Measurements from ENCODE around the gene MSANTD2. TPM values are rescaled to one million over a fixed set of nuclear protein-coding genes. Genes with fewer than 3 reads are reported as not detected.

The MSANTD2 gene
- total RNA-seq, 1 donor from 2014 or later, result 3.8 TPM

- no peak for ATAC-seq
Measured at GRCh38 chr11:124825876-124826275, 25.7 kb upstream of the MSANTD2 start.

DNA sequence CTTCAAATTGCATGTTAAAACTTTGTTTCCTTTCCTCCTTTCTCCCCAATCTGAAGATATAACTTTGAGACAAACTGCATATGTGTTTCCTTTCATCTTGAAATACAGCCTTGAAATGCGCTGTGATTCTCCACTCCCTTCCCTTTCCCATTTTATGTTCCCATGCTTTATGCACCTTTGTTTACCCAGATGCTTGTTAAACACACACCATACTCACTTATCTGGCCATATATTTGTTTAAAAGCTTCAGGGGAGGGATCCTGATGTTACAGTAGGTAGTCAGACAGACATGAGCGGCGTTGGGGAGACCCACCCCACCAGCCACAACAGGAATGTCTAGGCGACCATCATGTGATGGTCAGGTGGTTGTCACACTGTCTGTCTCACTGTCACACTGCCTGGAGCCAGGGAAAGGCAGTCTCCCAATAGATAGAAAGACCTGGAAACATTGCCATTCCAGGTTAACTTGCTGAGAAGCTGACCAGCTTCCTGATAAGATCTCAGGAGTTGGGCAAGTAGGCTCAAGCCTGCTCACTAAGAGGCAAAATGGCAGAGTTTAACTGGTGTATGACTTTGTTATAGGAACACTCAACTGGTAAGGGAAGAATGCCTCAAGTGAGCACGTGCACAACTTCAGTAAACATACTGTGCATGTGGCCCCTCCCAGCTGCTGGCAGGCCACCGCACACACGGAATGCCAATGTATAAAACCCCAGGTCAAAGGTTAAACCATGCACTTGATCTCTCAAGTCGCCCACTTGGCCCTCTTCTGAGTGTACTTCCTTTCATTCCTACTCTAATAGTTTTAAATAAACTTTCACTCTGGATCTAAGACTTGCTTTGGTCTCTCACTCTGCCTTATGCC, 23.5 kb upstream of the MSANTD2 start:
- DNase-seq (ENCODE audit: missing footprints), result no peak
- no peak for ATAC-seq
- intact Hi-C loops (cut with DNase I), result no loop called here

More at GRCh38 chr11:124825876-124826275, 25.7 kb upstream of the MSANTD2 start:
- DNase-seq (ENCODE audit: missing footprints), result no peak
- intact Hi-C loops (cut with DNase I), result no loop called here

DNA sequence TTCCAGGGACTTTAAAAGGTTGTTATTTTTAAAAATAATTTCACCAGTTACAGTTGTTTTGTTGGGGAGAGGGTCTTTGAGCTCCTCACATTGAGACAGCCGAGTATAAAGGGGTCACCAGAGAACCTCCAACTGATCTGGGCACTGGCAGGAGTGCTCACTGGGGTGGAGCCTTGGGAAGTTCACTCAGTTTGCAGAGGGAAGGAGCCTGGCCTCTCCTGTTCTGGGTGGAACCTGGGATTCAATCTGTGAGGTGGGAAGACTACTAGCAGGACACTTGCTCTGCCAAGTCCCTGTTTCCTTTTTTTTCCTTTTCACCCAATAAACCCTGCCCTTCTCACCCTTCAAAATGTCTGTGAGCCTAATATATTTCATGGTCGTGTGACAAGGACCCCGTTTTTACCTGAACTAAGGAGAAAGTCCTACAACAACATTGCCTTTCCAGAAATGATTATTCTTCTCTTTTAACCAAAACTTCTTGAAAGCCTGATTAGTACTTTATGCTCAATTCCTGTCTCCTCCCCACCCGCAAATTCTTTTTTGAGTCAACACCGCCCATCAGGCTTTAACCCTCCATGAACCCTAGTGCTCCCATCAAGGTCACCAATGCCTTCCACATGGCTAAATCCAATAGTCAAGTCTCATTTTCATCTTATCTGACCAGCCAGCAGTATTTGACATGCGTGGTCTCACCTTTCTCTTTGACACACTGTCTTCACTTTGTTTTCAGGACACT, 22.0 kb upstream of the MSANTD2 start:
- intact Hi-C loops (cut with DNase I), result no loop called here
- DNase-seq (ENCODE audit: missing footprints) (no peak), ATAC-seq (no peak)

GRCh38 chr11:124817036-124817435, 16.8 kb upstream of the MSANTD2 start:
- intact Hi-C loops (cut with DNase I), result no loop called here
- ATAC-seq (no peak), DNase-seq (ENCODE audit: missing footprints) (no peak)

DNA sequence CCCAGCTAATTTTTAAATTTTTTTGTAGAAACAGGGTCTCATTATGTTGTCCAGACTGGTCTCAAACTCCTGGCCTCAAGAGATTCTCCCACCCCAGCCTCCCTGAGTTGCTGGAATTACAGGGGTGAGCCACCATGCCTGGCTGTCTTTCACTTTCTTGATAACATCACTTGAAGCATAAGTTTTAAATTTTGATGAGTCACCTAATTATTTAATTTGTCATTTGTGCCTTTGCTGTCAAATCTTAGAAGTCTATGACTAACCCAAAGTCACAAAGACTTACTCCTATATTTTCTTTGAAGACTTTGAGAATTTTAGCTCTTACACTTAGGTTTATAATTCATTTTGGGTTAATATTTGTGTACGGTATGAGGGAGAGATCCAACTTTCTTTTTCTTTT, 14.5 kb upstream of the MSANTD2 start:
- ATAC-seq (no peak), DNase-seq (ENCODE audit: missing footprints) (no peak)
- intact Hi-C loops (cut with DNase I), result no loop called here

DNA sequence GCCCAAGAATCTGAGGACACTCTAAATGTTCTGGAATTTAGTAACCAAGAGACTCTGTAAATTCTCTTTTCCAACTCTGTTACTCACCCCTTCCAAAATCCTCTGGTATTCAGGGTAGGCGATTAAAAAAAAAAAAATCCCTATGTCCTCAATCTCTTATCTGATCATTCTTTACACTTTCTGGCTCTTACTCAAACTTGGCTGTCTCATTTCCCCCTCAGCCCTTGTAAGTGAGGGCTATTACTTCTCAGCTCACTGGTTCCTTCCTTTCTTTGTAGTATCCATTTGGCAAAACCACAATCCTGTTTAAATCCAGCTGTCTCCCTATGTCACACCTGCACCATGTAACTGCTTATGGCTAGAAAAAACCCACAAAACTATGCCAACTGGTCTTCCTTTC, 12.7 kb upstream of the MSANTD2 start:
- ATAC-seq, result no peak
- DNase-seq (ENCODE audit: missing footprints), result no peak
- intact Hi-C loops (cut with DNase I), result no loop called here

GRCh38 chr11:124811399-124812125, 11.4 kb upstream of the MSANTD2 start:
- ATAC-seq, result no peak
- DNase-seq (ENCODE audit: missing footprints), result no peak
- intact Hi-C loops (cut with DNase I), result no loop called here

- intact Hi-C loops (cut with DNase I), result no loop called here
- no peak for DNase-seq (ENCODE audit: missing footprints)
- no peak for ATAC-seq
Measured at GRCh38 chr11:124807660-124808270, 7.6 kb upstream of the MSANTD2 start.

DNA sequence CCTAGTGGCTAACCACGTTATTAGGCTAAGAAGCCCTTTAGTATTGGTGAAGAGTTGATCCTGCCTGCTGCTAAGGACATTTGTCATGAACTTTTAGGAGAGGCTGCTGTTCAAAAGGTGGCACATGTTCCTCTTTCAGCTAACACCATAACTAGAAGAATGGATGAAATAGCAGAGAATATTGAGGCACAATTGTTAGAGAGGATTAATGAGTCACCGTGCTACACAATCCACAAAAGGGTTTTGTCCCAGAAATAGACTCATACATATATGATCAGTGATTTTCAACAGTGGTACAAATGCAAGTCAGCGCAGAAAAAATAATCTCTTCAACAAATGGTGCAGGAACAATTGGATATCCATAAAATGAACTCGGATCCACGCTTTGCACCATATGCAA, 7.0 kb upstream of the MSANTD2 start:
- DNase-seq (ENCODE audit: missing footprints), result no peak
- ATAC-seq, result no peak
- intact Hi-C loops (cut with DNase I), result no loop called here

DNA sequence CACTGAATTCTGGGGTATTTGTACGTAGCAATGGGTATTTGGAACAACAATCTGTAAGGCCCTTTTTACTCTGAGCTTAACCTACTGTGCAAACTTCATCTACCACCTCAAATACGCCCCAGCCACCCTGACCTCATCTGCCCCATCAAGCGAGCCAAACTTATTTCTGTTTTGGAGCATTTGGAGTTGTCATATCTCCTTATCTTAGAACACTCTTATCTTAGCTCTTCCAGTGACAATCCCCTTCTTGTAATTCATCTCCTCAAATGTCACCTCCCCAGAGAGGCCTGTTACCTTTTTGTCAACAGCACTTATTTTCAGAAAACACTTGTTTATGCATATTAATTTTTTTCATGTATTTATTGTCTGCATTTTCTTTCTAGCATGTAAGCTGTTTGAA, 4.7 kb upstream of the MSANTD2 start:
- no peak for ATAC-seq
- intact Hi-C loops (cut with DNase I), result loop anchor here (5.0 kb wide), 1 partner anchor 43 kb away; the partner anchor contains the start of gene ESAM
- no peak for DNase-seq (ENCODE audit: missing footprints)

DNA sequence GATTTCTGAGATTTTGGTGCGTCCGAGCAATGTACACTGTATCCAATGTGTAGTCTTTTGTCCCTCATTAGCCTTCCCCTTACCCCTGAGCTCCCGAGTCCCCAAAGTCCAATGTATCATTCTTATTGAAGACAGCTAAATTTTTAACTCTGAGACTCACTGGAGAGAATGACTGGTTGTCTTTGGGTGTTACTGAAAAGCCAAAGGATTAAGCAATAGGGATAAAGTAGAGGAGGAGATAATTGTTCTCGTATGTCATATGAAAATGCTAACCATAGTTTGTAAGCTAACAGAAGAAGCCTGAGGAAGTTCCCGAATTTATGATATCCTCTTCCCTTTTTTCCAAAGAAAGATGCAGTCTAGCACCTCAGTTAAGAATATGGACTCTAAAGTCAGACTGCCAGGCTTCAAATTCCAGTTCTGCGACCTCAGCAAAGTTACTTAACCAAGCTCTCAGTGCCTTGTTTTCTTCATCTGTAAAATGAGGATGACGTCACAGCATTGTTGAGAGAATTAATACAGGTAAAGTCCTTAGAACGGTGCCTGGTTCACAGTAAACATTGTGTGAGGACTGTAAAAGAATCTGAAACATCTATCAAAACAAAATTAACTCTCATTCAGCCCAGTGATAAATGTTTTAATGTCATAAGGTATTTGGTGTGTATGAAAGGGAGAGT, 1.6 kb upstream of the MSANTD2 start:
- intact Hi-C loops (cut with DNase I), result loop anchor here (5.0 kb wide), 1 partner anchor 39 kb away; the partner anchor contains the start of gene ESAM
- DNase-seq (ENCODE audit: missing footprints) (no peak), ATAC-seq (no peak)

- intact Hi-C loops (cut with DNase I), result loop anchor here (5.0 kb wide), 1 partner anchor 39 kb away; the partner anchor contains the start of gene ESAM
- DNase-seq (ENCODE audit: missing footprints) (no peak), ATAC-seq (no peak)
Measured at GRCh38 chr11:124801014-124801413, 808 bp upstream of the MSANTD2 start.

DNA sequence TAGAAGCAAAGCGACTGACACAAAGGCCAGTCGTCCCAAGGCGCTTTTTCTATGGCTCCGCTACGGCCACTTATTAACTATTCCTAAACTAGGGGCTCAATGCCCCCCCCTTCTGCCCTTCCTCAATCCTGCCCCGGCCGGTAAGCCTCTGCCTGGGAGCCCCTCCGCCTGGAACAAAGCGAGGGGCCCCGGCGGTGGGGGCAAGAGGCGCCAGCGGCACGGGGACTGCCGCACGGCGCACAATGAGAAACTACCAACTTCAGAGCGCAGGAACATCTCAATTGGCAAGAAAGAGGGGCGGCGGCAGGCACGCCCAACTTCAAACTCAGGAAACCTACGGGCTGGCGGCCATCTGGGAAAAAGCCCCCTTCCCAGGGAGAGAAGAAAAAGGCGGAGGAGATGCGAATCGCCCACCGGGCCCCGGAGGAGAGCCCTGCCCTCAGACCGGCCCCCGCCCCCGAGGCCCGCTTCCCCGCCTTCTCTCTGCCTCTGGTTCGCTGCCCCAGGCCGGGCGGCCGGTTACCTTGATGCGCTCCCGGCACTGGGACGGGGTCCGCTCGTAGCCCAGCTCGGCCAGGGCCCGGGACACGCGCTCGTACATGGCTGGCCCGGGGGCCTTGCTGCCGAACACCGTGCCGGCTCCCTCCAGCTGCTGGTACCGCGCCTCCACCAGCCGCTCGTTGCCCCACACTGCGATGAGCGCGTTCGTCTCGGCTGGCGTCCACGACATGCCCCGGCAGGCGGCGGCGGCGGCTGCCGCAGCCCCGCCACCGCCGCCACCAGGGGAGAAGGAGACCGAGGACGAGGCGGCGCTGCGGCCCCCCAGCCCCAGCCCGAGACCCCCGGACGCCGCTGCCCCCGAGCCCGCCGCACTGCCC, 619 bp downstream of the MSANTD2 start:
- intact Hi-C loops (cut with DNase I), result loop anchor here (5.0 kb wide), 1 partner anchor 37 kb away; the partner anchor contains the start of gene ESAM
- peak; percentile 70 for DNase-seq (ENCODE audit: missing footprints)
- peak; percentile 14 for ATAC-seq

DNA sequence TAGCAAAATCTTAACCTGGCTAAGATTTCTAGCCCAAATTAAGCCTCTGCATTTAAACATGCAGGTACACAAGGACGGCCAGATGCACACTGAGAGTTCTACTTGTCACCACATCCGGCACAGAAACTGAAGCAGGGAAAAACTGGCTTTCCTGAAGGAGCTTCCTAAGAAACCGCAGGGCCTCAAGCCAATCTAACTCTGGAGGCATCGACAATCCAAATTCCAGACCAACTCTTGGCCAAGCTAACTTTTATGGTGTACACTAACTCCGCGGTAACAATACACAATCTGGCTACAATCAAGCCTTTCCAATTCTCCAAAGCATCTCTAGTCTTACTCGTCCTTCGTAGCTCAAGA, 1.2 kb downstream of the MSANTD2 start:
- ATAC-seq (no peak), DNase-seq (ENCODE audit: missing footprints) (no peak)
- intact Hi-C loops (cut with DNase I), result no loop called here

DNA sequence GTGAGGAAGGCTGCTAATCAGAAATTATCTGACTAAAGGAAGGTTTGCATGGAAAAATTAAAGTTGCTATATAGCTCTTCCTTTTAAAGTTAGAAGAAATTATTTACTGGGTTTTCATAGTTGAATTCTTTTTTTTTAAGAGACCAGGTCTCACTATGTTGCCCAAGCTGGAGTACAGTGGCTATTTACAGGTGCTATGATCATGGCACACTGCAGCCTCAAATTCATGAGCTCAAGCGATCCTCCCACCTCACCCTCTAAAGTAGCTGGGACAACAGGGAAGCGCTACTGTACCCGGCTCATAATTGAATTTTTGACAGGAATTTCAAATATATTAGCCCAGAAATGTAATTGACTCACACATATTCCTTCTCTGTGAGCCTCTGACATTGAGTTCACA, 3.9 kb downstream of the MSANTD2 start:
- ATAC-seq (no peak), DNase-seq (ENCODE audit: missing footprints) (no peak)
- intact Hi-C loops (cut with DNase I), result no loop called here

GRCh38 chr11:124793466-124794278, 6.5 kb downstream of the MSANTD2 start:
- intact Hi-C loops (cut with DNase I), result no loop called here
- DNase-seq (ENCODE audit: missing footprints), result no peak
- ATAC-seq, result no peak

Data from Right ventricle myocardium inferior (tissue), 1 donor.